Activated B cell treated with CpG ODN at 0.5 μM for 24 hours (primary cell): ENCODE results near the gene PCID2. TPM values are rescaled to one million over a fixed set of nuclear protein-coding genes. Genes with fewer than 3 reads are reported as not detected.
A peak's percentile ranks its signal among the peaks of the same experiment; 100 is the strongest.

Experiments
- ATAC-seq: fragments of 200-7000 bp; cut with Tn5 transposase; one replicate; pipeline ENCODE4 v1.10.0; 2021; ENCODE audit warnings: low read depth, mild to moderate bottlenecking, moderate library complexity
- CTCF ChIA-PET: fragments of 350-600 bp; sonication (Branson Sonifier 250); formaldehyde crosslinking; loops from one replicate; lab custom pipeline; 2021; ENCODE audit warnings: antibody characterized with exemption; lab: Charles Lee
- POLR2A ChIA-PET: fragments of 350-600 bp; sonication (Branson Sonifier 250); formaldehyde crosslinking; loops from one replicate; lab custom pipeline; 2021; ENCODE audit warnings: antibody characterized with exemption; lab: Charles Lee
- DNase-seq: peaks from one replicate; pipeline ENCODE4 v3.0.0; 2022
- H3K27ac Mint-ChIP-seq: one replicate; pipeline ENCODE4 v1.8.0; 2020; ENCODE audit warnings: mixed read lengths
- H3K27me3 Mint-ChIP-seq: one replicate; pipeline ENCODE4 v1.8.0; 2021; ENCODE audit warnings: mixed read lengths
- H3K36me3 Mint-ChIP-seq: one replicate; pipeline ENCODE4 v1.8.0; 2021; ENCODE audit warnings: low read depth, mixed read lengths
- H3K4me1 Mint-ChIP-seq: one replicate; pipeline ENCODE4 v1.8.0; 2021; ENCODE audit warnings: mixed read lengths
- H3K4me3 Mint-ChIP-seq: one replicate; pipeline ENCODE4 v1.8.0; 2020; ENCODE audit warnings: mild to moderate bottlenecking, mixed read lengths
- H3K9me3 Mint-ChIP-seq: one replicate; pipeline ENCODE4 v1.8.0; 2020; ENCODE audit warnings: mixed read lengths
- CTCF ChIP-seq: fragments of 200-600 bp; IDR thresholded peaks from one replicate; pipeline ENCODE4 v1.8.0; 2022; ENCODE audit warnings: antibody characterized with exemption, mild to moderate bottlenecking
- intact Hi-C: fragments of 100-400 bp; cut with micrococcal nuclease; formaldehyde crosslinking; loops from one replicate; pipeline ENCODE4 v1.15.1; 2024
- total RNA-seq: library from RNA; stranded (reverse); gene quantifications from 2 replicates; pipeline ENCODE4 v1.2.3, GENCODE V29; 2022

Gene PCID2
- total RNA-seq, 1 donor from 2014 or later = 43.1 TPM

- DNase-seq = no peak
- POLR2A ChIA-PET = no interaction called here
- CTCF ChIA-PET = no interaction called here
- Mint-ChIP-seq H3K4me3 (no peak overlapping the region), H3K4me1 (peaks cover 2% of the 10 kb centered on the region), H3K27ac (no peak overlapping the region), H3K27me3 (no peaks in the 10 kb centered on the region), H3K36me3 (peaks cover 88% of the 10 kb centered on the region), H3K9me3 (no peaks in the 10 kb centered on the region)
- intact Hi-C loops = no loop called here
- no peak for TF ChIP-seq CTCF
- ATAC-seq = no peak
These were observed 28.9 kb downstream of the PCID2 start for GRCh38 chr13:113179374-113180230.

GRCh38 chr13:113178896-113179167 is 29.6 kb downstream of the PCID2 start:
- POLR2A ChIA-PET = no interaction called here
- Mint-ChIP-seq H3K4me3 (no peak overlapping the region), H3K9me3 (no peaks in the 10 kb centered on the region), H3K27ac (no peak overlapping the region), H3K36me3 (peaks cover 90% of the 10 kb centered on the region), H3K27me3 (no peaks in the 10 kb centered on the region), H3K4me1 (peaks cover 2% of the 10 kb centered on the region)
- intact Hi-C loops = no loop called here
- no peak for DNase-seq
- CTCF ChIA-PET = no interaction called here
- no peak for ATAC-seq
- TF ChIP-seq CTCF = no peak

- Mint-ChIP-seq H3K4me1 (peaks cover 2% of the 10 kb centered on the region), H3K36me3 (peaks cover 84% of the 10 kb centered on the region), H3K27me3 (no peaks in the 10 kb centered on the region), H3K27ac (no peak overlapping the region), H3K9me3 (no peaks in the 10 kb centered on the region), H3K4me3 (no peak overlapping the region)
- DNase-seq = no peak
- CTCF ChIA-PET = no interaction called here
- POLR2A ChIA-PET = no interaction called here
- TF ChIP-seq CTCF = no peak
- ATAC-seq = no peak
- intact Hi-C loops = no loop called here
These were observed 30.2 kb downstream of the PCID2 start for GRCh38 chr13:113178070-113178895.

GRCh38 chr13:113176822-113177221 is 31.6 kb downstream of the PCID2 start:
- Mint-ChIP-seq H3K4me3 (no peak overlapping the region), H3K9me3 (no peaks in the 10 kb centered on the region), H3K4me1 (peaks cover 2% of the 10 kb centered on the region), H3K27ac (no peak overlapping the region), H3K27me3 (no peaks in the 10 kb centered on the region), H3K36me3 (peaks cover 82% of the 10 kb centered on the region)
- intact Hi-C loops = no loop called here
- ChIA-PET POLR2A (no interaction called here), CTCF (no interaction called here)
- ATAC-seq (no peak), DNase-seq (no peak)
- no peak for TF ChIP-seq CTCF

GRCh38 chr13:113176280-113176679 is 32.2 kb downstream of the PCID2 start:
- no peak for TF ChIP-seq CTCF
- Mint-ChIP-seq H3K36me3 (peaks cover 82% of the 10 kb centered on the region), H3K9me3 (no peaks in the 10 kb centered on the region), H3K4me1 (peaks cover 4% of the 10 kb centered on the region), H3K27me3 (no peaks in the 10 kb centered on the region), H3K4me3 (peak overlapping the region; percentile 16), H3K27ac (peak overlapping the region; percentile 78)
- intact Hi-C loops = no loop called here
- ChIA-PET POLR2A (no interaction called here), CTCF (no interaction called here)
- no peak for DNase-seq
- ATAC-seq = no peak
